Measurements from ENCODE around the gene NBPF9.
"Not testable (repeated sequence)": the region's sequence is repeated elsewhere in the genome, so short reads cannot be mapped to it uniquely, and the experiment has no call there.

NBPF9 gene

GRCh38 chr1:149013513-149013912 is 89.8 kb downstream of the NBPF9 start:
- not testable (repeated sequence) for DNase-seq

- DNase-seq: not testable (repeated sequence)
Observed at GRCh38 chr1:149012599-149012998, 90.8 kb downstream of the NBPF9 start.

GRCh38 chr1:149009761-149010160 is 93.6 kb downstream of the NBPF9 start:
- DNase-seq: not testable (repeated sequence)

GRCh38 chr1:149008769-149009168 is 94.6 kb downstream of the NBPF9 start:
- DNase-seq: not testable (repeated sequence)

- not testable (repeated sequence) for DNase-seq
Observed at GRCh38 chr1:149008326-149008725, 95.0 kb downstream of the NBPF9 start.
